Astrocyte of the cerebellum (primary cell): Measurements from ENCODE around the gene PLEKHM3.
A peak's percentile ranks its signal among the peaks of the same experiment; 100 is the strongest.

Experiments
- DNase-seq: peaks from one replicate; pipeline ENCODE4 v3.0.0-alpha.2; 2011; ENCODE audit warnings: low read depth
- H3K4me3 ChIP-seq: 2 replicates; pipeline ENCODE4 v1.5.1; 2011; ENCODE audit warnings: mild to moderate bottlenecking, low read depth, low read length, moderate library complexity
- in situ Hi-C: cut with HindIII; loops from 2 replicates; pipeline ENCODE4 v1.10.0; 2017; ENCODE audit warnings: low sequenced_read_pairs
- TF ChIP-seq, protein P1 (sequence below): IDR thresholded peaks from 2 replicates; pipeline ENCODE4 v1.5.1; 2012; ENCODE audit warnings: low read length, low read depth, moderate library complexity, mild to moderate bottlenecking; ENCODE audit errors: missing control alignments

PLEKHM3 gene

GRCh38 chr2:207902821-207903220, 122.5 kb downstream of the PLEKHM3 start:
- DNase-seq = no peak
- TF ChIP-seq, protein P1, sequence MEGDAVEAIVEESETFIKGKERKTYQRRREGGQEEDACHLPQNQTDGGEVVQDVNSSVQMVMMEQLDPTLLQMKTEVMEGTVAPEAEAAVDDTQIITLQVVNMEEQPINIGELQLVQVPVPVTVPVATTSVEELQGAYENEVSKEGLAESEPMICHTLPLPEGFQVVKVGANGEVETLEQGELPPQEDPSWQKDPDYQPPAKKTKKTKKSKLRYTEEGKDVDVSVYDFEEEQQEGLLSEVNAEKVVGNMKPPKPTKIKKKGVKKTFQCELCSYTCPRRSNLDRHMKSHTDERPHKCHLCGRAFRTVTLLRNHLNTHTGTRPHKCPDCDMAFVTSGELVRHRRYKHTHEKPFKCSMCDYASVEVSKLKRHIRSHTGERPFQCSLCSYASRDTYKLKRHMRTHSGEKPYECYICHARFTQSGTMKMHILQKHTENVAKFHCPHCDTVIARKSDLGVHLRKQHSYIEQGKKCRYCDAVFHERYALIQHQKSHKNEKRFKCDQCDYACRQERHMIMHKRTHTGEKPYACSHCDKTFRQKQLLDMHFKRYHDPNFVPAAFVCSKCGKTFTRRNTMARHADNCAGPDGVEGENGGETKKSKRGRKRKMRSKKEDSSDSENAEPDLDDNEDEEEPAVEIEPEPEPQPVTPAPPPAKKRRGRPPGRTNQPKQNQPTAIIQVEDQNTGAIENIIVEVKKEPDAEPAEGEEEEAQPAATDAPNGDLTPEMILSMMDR = no peak
- in situ Hi-C loops = no loop called here
- no peak overlapping the region for H3K4me3 ChIP-seq

- DNase-seq = no peak
- H3K4me3 ChIP-seq = no peak overlapping the region
- TF ChIP-seq, protein P1 = no peak
- in situ Hi-C loops = no loop called here
Observed at GRCh38 chr2:207901829-207902228, 123.5 kb downstream of the PLEKHM3 start.

DNA sequence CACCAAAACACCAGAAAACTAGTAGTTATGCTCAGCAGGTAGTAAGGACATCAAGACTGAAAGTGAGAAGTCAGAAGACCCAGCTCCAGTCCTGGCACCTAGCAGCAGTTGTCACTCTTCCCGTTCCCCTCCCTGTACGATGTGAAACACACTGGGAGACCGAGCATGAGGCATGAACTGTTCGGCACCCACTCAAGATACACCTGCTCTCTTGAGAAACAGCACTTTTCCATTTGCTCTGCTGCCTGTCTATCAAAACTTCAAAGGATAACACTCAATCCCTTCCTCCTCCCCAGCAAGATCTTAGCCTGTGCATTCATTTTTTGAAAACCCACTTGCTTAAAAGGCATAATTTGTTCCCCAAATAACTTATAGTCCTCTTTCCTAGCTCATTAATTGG, 123.9 kb downstream of the PLEKHM3 start:
- in situ Hi-C loops = no loop called here
- TF ChIP-seq, protein P1 = no peak

GRCh38 chr2:207898354-207898695, 127.0 kb downstream of the PLEKHM3 start:
- no peak for DNase-seq
- in situ Hi-C loops = no loop called here
- TF ChIP-seq, protein P1 = no peak
- no peak overlapping the region for H3K4me3 ChIP-seq

More for the DNA sequence above, 123.9 kb downstream of the PLEKHM3 start:
- DNase-seq = no peak
- H3K4me3 ChIP-seq = no peak overlapping the region

DNA sequence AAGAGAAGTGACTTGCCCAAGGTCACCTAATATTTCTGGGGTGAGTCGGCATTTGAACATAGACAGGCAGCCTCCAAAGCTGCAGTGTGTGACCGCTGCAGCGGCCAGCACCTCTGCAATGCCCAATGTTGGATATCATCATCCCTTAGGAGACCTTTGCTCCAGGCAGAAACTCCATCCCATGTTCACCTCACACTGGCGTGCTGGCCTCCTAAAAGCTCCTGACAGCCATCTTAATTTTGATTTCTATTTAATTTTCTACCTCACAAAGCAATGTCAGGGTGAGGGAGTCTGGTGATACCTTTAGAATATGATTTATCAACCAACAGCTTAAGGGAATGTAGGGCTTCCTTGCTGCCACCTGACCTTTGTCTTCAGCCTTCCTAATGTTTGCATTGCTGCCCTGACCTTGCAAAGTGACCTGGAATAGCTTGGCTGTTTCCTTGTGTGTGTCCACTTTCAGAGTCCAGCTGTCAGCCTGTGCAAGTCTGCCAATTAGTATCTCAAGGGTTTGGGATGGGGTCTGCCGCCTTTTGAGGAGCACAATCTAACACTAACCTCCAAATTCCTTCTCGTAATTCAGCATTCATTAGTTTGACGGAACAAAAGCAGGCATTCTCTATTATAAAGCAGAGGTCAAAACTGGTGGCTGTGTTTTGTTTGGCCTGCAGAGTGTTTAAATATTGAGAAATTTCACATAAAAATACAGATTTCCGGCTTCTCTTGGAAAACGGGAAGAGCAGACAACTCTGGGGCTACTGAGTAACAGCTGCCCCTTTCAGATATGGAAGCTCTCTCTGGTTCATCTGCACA, 127.6 kb downstream of the PLEKHM3 start:
- H3K4me3 ChIP-seq = no peak overlapping the region
- TF ChIP-seq, protein P1 = no peak
- DNase-seq = no peak
- in situ Hi-C loops = no loop called here

- TF ChIP-seq, protein P1 = peak; percentile 28
- no peak for DNase-seq
- in situ Hi-C loops = no loop called here
- H3K4me3 ChIP-seq = no peak overlapping the region
Observed at GRCh38 chr2:207896525-207897285, 128.6 kb downstream of the PLEKHM3 start.
